Measurements from ENCODE around the gene TCEAL4.

Gene TCEAL4

DNA sequence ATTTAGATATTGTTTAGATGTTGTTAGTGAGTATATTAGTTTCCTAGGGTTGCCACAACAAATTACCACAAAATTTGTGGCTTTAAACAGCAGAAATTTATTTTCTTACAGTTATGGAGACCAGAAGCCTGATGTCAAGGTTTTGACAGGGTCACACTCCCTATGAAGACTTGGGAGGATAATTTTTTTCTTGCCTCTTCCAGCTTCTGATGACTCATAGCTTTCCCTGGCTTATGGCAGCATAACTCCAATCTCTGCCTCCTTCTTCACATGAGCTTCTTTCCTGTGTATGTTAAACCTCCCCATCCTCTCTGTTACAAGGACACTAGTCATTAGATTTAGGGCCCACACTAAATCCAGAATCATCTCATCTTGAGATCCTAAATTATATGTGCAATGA is 45.2 kb upstream of the TCEAL4 start:
- peak; percentile 60 for DNase-seq (ENCODE audit: low read depth)
- TF ChIP-seq, protein P1, sequence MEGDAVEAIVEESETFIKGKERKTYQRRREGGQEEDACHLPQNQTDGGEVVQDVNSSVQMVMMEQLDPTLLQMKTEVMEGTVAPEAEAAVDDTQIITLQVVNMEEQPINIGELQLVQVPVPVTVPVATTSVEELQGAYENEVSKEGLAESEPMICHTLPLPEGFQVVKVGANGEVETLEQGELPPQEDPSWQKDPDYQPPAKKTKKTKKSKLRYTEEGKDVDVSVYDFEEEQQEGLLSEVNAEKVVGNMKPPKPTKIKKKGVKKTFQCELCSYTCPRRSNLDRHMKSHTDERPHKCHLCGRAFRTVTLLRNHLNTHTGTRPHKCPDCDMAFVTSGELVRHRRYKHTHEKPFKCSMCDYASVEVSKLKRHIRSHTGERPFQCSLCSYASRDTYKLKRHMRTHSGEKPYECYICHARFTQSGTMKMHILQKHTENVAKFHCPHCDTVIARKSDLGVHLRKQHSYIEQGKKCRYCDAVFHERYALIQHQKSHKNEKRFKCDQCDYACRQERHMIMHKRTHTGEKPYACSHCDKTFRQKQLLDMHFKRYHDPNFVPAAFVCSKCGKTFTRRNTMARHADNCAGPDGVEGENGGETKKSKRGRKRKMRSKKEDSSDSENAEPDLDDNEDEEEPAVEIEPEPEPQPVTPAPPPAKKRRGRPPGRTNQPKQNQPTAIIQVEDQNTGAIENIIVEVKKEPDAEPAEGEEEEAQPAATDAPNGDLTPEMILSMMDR (conservative IDR thresholded peaks at IDR 0.05; ENCODE audit: control insufficient read depth, insufficient read depth, low read depth, low read length) = no peak
- H3K4me3 ChIP-seq (ENCODE audit: control insufficient read depth, low read depth, low read length) = no peak overlapping the region

- H3K4me3 ChIP-seq (ENCODE audit: control insufficient read depth, low read depth, low read length) = no peak overlapping the region
- TF ChIP-seq, protein P1 (conservative IDR thresholded peaks at IDR 0.05; ENCODE audit: control insufficient read depth, insufficient read depth, low read depth, low read length) = no peak
These were observed 35.4 kb upstream of the TCEAL4 start for GRCh38 chrX:103549916-103550315.

DNA sequence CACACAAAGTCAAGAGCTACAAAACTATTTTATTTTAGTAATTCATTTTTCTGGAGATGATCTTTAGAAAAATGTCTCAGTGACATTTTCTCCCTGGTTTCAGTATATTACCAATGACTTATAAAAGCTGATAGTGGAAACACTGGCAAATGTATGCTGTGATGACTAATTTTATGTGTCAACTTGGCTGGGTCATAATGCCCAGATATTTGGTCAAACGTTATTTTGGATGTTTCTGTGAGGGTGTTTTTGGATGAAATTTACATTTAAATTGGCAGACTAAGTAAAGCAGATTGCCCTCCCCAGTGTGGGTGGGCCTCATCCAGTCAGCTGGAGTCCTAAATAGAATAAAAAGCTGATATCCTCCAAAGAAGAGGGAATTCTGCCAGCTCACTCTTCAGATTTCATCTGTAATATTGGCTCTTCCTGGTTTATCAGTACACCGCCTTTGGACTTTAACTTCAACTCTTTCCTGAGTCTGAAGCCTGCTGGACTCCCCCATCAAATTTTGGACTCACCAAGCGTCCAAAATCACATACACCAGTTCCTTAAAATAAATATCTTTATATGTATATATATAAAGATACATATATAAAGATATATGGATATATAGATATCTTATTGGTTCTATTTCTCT is 34.8 kb upstream of the TCEAL4 start:
- TF ChIP-seq, protein P1 (conservative IDR thresholded peaks at IDR 0.05; ENCODE audit: control insufficient read depth, insufficient read depth, low read depth, low read length) = no peak
- no peak overlapping the region for H3K4me3 ChIP-seq (ENCODE audit: control insufficient read depth, low read depth, low read length)
- peak; percentile 37 for DNase-seq (ENCODE audit: low read depth)

More at GRCh38 chrX:103549916-103550315, 35.4 kb upstream of the TCEAL4 start:
- DNase-seq (ENCODE audit: low read depth) = peak; percentile 27

DNA sequence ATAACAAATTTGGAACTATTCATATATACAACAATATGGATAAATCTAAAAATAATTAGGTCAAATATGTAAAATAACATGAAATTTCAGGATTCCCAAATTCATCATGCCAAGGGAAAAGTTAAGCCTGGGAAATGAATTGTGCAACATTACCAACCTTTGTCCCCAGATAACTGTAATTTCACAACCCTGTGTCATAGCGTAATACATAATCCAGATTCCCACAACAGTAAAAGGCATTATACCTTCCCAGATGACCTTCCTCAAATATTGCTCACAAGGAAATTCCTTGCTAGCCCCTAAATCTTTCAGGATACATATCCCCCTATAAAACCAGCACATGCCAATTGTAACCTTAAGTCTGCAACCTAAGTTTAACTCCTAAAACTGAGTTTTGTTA is 33.1 kb upstream of the TCEAL4 start:
- DNase-seq (ENCODE audit: low read depth) = peak; percentile 33
- H3K4me3 ChIP-seq (ENCODE audit: control insufficient read depth, low read depth, low read length) = no peak overlapping the region
- TF ChIP-seq, protein P1 (conservative IDR thresholded peaks at IDR 0.05; ENCODE audit: control insufficient read depth, insufficient read depth, low read depth, low read length) = no peak

DNA sequence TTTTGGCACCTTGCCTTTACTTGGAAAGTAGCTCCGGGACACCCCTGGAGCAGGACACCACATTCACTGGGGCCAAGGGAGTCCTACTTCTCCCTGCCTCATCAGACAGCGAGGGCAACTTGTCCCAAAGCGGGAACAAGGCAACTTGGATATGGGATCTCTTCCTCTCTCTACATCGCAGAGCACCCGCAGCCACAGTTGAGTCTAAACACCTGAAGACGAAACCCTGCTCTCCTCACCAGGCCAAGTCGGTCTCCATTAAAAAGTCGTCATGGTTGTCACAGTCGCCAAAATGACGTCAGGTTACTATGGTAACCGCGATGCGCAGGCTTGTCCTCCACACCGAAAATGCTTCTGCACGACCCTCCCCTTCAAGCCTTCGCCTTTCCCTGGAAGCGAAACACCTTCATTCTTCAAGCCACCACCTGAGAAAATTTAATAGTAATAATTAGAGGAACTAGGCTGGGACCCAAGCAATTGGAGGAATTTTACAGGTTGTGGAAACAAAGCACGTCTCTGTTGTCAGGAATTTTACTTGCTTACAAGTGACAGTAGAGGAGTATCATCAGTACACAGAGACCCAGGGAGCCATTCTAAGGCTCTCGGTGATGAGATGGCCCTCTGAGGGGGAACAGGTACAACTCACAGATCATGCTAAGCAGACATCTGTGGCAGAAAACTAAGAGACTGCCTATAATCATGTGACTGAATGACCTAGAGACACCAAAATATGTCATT is 30.5 kb upstream of the TCEAL4 start:
- H3K4me3 ChIP-seq (ENCODE audit: control insufficient read depth, low read depth, low read length) = peak overlapping the region; percentile 3
- TF ChIP-seq, protein P1 (conservative IDR thresholded peaks at IDR 0.05; ENCODE audit: control insufficient read depth, insufficient read depth, low read depth, low read length) = no peak
- peak; percentile 51 for DNase-seq (ENCODE audit: low read depth)

DNA sequence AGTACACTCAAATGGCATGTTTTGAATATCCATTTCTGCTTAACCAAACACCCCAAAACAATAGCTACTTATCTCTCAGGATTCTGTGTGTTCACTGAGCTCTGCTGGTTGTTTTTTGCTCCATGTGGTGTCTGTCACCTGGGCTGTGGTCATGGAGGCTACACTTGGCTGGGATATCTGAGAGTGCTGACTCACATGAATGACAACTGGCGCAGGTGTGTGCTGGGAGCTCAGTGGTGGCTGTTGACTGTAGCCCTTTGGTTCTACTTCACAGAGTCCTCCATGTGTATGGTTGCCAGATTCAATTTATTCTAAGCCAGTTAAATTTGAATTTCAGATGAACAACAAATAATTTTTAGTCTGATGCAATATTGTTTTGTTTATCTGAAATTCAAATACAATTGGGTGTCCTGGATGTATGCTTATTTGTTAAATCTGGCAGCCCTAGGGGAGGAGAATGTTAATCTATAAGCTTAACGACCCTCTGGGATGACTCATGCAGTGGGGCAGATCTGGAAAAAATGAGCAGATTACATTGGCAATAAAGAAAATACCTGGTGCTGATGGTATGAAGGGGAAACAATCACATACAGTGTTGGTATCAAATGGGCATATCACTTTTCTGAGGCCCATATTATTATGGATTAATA is 28.2 kb upstream of the TCEAL4 start:
- no peak overlapping the region for H3K4me3 ChIP-seq (ENCODE audit: control insufficient read depth, low read depth, low read length)
- no peak for DNase-seq (ENCODE audit: low read depth)
- TF ChIP-seq, protein P1 (conservative IDR thresholded peaks at IDR 0.05; ENCODE audit: control insufficient read depth, insufficient read depth, low read depth, low read length) = no peak

Data from fibroblast of mammary gland (primary cell).